ENCODE measurements around the gene PTPRR.

Gene PTPRR

GRCh38 chr12:70919597-70920035, 922 bp downstream of the PTPRR start:
- TF ChIP-seq POLR2AphosphoS5 (IDR thresholded peaks at IDR 0.05; ENCODE audit: low read depth, low read length) (no peak), TAF1 (IDR thresholded peaks at IDR 0.05; ENCODE audit: borderline replicate concordance, insufficient read depth, low read length) (no peak)
- TF ChIP-seq, protein P1, sequence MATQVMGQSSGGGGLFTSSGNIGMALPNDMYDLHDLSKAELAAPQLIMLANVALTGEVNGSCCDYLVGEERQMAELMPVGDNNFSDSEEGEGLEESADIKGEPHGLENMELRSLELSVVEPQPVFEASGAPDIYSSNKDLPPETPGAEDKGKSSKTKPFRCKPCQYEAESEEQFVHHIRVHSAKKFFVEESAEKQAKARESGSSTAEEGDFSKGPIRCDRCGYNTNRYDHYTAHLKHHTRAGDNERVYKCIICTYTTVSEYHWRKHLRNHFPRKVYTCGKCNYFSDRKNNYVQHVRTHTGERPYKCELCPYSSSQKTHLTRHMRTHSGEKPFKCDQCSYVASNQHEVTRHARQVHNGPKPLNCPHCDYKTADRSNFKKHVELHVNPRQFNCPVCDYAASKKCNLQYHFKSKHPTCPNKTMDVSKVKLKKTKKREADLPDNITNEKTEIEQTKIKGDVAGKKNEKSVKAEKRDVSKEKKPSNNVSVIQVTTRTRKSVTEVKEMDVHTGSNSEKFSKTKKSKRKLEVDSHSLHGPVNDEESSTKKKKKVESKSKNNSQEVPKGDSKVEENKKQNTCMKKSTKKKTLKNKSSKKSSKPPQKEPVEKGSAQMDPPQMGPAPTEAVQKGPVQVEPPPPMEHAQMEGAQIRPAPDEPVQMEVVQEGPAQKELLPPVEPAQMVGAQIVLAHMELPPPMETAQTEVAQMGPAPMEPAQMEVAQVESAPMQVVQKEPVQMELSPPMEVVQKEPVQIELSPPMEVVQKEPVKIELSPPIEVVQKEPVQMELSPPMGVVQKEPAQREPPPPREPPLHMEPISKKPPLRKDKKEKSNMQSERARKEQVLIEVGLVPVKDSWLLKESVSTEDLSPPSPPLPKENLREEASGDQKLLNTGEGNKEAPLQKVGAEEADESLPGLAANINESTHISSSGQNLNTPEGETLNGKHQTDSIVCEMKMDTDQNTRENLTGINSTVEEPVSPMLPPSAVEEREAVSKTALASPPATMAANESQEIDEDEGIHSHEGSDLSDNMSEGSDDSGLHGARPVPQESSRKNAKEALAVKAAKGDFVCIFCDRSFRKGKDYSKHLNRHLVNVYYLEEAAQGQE (IDR thresholded peaks at IDR 0.05; ENCODE audit: insufficient read depth in 1 of 2, low read depth in 2 of 2, low read length in 2 of 2) = peak in 1 of 2 experiments; percentile 88; a peak in 2 of 4 replicates

DNA sequence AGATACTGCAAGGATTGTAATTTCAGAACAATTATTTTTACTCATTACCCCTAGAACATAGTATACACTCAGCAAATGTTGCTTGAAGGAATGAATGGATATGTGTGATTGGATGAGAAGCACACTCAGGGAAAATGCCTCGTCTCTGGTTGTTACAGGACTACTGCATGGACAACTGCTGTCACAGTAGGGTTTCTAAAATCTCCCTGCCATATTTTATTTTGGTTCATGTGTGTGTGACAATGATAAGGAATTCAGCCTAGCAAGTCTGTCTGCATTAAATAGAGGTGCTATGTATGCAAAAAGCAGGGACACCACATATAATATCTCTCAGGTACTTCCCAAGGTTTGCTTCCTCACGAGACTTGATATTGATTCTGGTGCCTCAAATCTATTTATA, 1.4 kb downstream of the PTPRR start:
- TF ChIP-seq FOXP2 (optimal IDR thresholded peaks at IDR 0.05; ENCODE audit: borderline replicate concordance, extremely low read depth, extremely low read length, insufficient read depth) (no peak), SIN3A (IDR thresholded peaks at IDR 0.05; ENCODE audit: borderline replicate concordance, insufficient read depth, low read length) (no peak)
- TF ChIP-seq, protein P1 (IDR thresholded peaks at IDR 0.05; ENCODE audit: insufficient read depth in 1 of 2, low read depth in 2 of 2, low read length in 2 of 2) = no peak

- TF ChIP-seq, protein P1 (IDR thresholded peaks at IDR 0.05; ENCODE audit: insufficient read depth in 1 of 2, low read depth in 2 of 2, low read length in 2 of 2) = no peak
- no peak for TF ChIP-seq SIN3A (IDR thresholded peaks at IDR 0.05; ENCODE audit: borderline replicate concordance, insufficient read depth, low read length)
- TF ChIP-seq POLR2AphosphoS5 (IDR thresholded peaks at IDR 0.05; ENCODE audit: low read depth, low read length) = no peak
- TF ChIP-seq TAF1 (IDR thresholded peaks at IDR 0.05; ENCODE audit: borderline replicate concordance, insufficient read depth, low read length) = no peak
- TF ChIP-seq FOXP2 (optimal IDR thresholded peaks at IDR 0.05; ENCODE audit: borderline replicate concordance, extremely low read depth, extremely low read length, insufficient read depth) = no peak
These were observed 2.2 kb downstream of the PTPRR start for GRCh38 chr12:70918321-70918720.

DNA sequence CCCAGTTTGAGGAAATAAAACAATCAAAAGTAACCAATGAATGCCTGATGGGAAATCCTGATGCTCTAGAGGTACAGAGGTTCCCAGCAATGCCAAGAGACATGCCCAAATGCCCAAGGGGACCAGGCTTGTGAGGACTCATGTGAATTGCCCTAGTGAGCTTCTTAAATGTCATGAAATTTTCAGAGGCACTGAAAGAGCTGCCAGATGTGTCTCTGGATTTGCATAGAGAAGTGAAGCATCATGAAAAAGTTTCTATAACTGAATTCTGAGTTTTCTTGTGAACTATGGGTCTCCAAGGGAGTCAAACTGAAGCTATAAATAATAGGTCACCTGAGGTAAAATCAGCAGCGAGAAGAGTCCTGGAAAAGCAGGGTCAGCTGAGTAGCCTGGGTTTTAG, 9.9 kb downstream of the PTPRR start:
- TF ChIP-seq, protein P1 (IDR thresholded peaks at IDR 0.05; ENCODE audit: insufficient read depth in 1 of 2, low read depth in 2 of 2, low read length in 2 of 2) = no peak
- TF ChIP-seq FOXP2 (optimal IDR thresholded peaks at IDR 0.05; ENCODE audit: borderline replicate concordance, extremely low read depth, extremely low read length, insufficient read depth) = no peak
- TF ChIP-seq SIN3A (IDR thresholded peaks at IDR 0.05; ENCODE audit: borderline replicate concordance, insufficient read depth, low read length) = no peak
- TF ChIP-seq POLR2AphosphoS5 (IDR thresholded peaks at IDR 0.05; ENCODE audit: low read depth, low read length) = no peak
- TF ChIP-seq TAF1 (IDR thresholded peaks at IDR 0.05; ENCODE audit: borderline replicate concordance, insufficient read depth, low read length) = no peak

DNA sequence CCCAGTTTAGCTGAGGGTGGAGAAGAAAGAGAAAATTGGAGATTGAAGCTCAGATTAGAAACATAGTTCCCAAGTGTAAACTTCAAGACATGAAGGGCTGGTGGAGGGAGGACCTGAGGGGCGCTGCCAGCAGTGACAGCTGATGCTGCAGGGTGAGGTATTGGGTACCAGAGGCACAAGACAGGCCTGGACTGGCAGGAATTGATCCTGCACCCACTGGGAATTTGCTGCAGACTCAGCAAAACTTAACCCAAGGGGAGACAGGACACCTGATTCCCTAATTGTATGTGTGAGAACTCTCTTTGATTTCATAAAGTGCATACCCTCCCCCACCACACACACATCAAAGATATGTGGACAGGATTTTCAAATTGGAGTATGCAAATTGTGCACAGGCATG, 11.6 kb downstream of the PTPRR start:
- no peak for TF ChIP-seq SIN3A (IDR thresholded peaks at IDR 0.05; ENCODE audit: borderline replicate concordance, insufficient read depth, low read length)
- TF ChIP-seq POLR2AphosphoS5 (IDR thresholded peaks at IDR 0.05; ENCODE audit: low read depth, low read length) = no peak
- TF ChIP-seq TAF1 (IDR thresholded peaks at IDR 0.05; ENCODE audit: borderline replicate concordance, insufficient read depth, low read length) = no peak
- TF ChIP-seq FOXP2 (optimal IDR thresholded peaks at IDR 0.05; ENCODE audit: borderline replicate concordance, extremely low read depth, extremely low read length, insufficient read depth) = no peak
- TF ChIP-seq, protein P1 (IDR thresholded peaks at IDR 0.05; ENCODE audit: insufficient read depth in 1 of 2, low read depth in 2 of 2, low read length in 2 of 2) = no peak
